ENCODE measurements around the gene DDX23. TPM values are rescaled to one million over a fixed set of nuclear protein-coding genes. Genes with fewer than 3 reads are reported as not detected.

The DDX23 gene
- total and polyA plus RNA-seq, 11 donors = 16.8 to 51.2 (median 35.8) TPM

- Histone ChIP-seq H3K27ac (peak overlapping the region in 5 of 12 donors; percentile 78 to 92 (median 89)), H3K9me3 (no peaks in the 10 kb centered on the region), H3K4me1 (peaks cover 2 to 40% (median 28%) of the 10 kb centered on the region in 12 donors), H3K27me3 (peaks cover 0 to 11% (median 0%) of the 10 kb centered on the region in 9 donors), H3K36me3 (no peaks in the 10 kb centered on the region), H3K4me3 (peak overlapping the region in 9 of 12 donors; percentile 63 to 89 (median 72))
- no peak for ATAC-seq
- WGBS, 4 donors = 91 to 95% (median 94%) methylated on average over 3 of the region's 3 CpGs
- TF ChIP-seq POLR2A (IDR thresholded peaks at IDR 0.05) (no peak), CTCF (IDR thresholded peaks at IDR 0.05) (no peak)
- no peak for DNase-seq
- intact Hi-C loops (cut with DNase I) = no loop called here
These were observed 35.7 kb downstream of the DDX23 start for GRCh38 chr12:48816143-48816854.

- Histone ChIP-seq H3K4me1 (peaks cover 2 to 46% (median 29%) of the 10 kb centered on the region in 12 donors), H3K27me3 (peaks cover 0 to 11% (median 0%) of the 10 kb centered on the region in 9 donors), H3K27ac (peak overlapping the region; percentile 65 to 92 (median 86)), H3K9me3 (no peaks in the 10 kb centered on the region), H3K4me3 (peak overlapping the region; percentile 62 to 89 (median 70)), H3K36me3 (no peaks in the 10 kb centered on the region)
- DNase-seq (peak; percentile 79 to 85 (median 83)), ATAC-seq (peak; percentile 69 to 84 (median 80))
- TF ChIP-seq CTCF (IDR thresholded peaks at IDR 0.05) = no peak
- TF ChIP-seq POLR2A (IDR thresholded peaks at IDR 0.05) = peak in 1 of 2 donors; percentile 24
- 1% methylated on average over 41 to 54 of the region's 54 CpGs for WGBS, 4 donors
- intact Hi-C loops (cut with DNase I) = loop anchor here in 1 of 10 donors (2.0 kb wide), 1 partner anchor 37 kb away; the partner anchor contains the start of gene DDX23
These were observed 36.5 kb downstream of the DDX23 start for GRCh38 chr12:48815126-48816110.

GRCh38 chr12:48814262-48815125, 37.5 kb downstream of the DDX23 start:
- peak; percentile 59 to 87 (median 84) for ATAC-seq
- peaks cover 0 to 11% (median 0%) of the 10 kb centered on the region in 9 donors for H3K27me3 ChIP-seq
- TF ChIP-seq POLR2A (IDR thresholded peaks at IDR 0.05) (peak in 1 of 2 donors; percentile 54), CTCF (IDR thresholded peaks at IDR 0.05) (peak; percentile 95 to 100 (median 99))
- H3K4me1 ChIP-seq = peaks cover 2 to 46% (median 29%) of the 10 kb centered on the region in 12 donors
- 1 to 5% (median 1%) methylated on average over 21 to 70 of the region's 70 CpGs for WGBS, 4 donors
- H3K9me3 ChIP-seq = no peaks in the 10 kb centered on the region
- no peaks in the 10 kb centered on the region for H3K36me3 ChIP-seq
- H3K27ac ChIP-seq = peak overlapping the region; percentile 65 to 92 (median 86)
- DNase-seq = peak; percentile 80 to 94 (median 84)
- H3K4me3 ChIP-seq = peak overlapping the region; percentile 62 to 89 (median 70)
- intact Hi-C loops (cut with DNase I) = loop anchor here in 1 of 10 donors (2.0 kb wide), 1 partner anchor 38 kb away; the partner anchor contains the start of gene DDX23

Data from heart left ventricle (tissue), 16 donors.